AG10803 (cell line): ENCODE results near the gene KNDC1.

ENCODE experiments used
- DNase-seq: peaks from one replicate; pipeline ENCODE4 v3.0.0; 2010; ENCODE audit warnings: low read depth
- H3K4me3 ChIP-seq: 2 replicates; pipeline ENCODE4 v1.5.1; 2011; ENCODE audit warnings: mild to moderate bottlenecking, low read length, control low read depth
- TF ChIP-seq, protein P1 (sequence below): conservative IDR thresholded peaks from 2 replicates; pipeline ENCODE4 v1.5.1; 2011; ENCODE audit warnings: mild to moderate bottlenecking, low read length, control low read depth, inconsistent platforms

Gene KNDC1

GRCh38 chr10:133141144-133141957, 18.7 kb upstream of the KNDC1 start:
- no peak overlapping the region for H3K4me3 ChIP-seq
- TF ChIP-seq, protein P1, sequence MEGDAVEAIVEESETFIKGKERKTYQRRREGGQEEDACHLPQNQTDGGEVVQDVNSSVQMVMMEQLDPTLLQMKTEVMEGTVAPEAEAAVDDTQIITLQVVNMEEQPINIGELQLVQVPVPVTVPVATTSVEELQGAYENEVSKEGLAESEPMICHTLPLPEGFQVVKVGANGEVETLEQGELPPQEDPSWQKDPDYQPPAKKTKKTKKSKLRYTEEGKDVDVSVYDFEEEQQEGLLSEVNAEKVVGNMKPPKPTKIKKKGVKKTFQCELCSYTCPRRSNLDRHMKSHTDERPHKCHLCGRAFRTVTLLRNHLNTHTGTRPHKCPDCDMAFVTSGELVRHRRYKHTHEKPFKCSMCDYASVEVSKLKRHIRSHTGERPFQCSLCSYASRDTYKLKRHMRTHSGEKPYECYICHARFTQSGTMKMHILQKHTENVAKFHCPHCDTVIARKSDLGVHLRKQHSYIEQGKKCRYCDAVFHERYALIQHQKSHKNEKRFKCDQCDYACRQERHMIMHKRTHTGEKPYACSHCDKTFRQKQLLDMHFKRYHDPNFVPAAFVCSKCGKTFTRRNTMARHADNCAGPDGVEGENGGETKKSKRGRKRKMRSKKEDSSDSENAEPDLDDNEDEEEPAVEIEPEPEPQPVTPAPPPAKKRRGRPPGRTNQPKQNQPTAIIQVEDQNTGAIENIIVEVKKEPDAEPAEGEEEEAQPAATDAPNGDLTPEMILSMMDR, result no peak
- no peak for DNase-seq

GRCh38 chr10:133141958-133142340, 18.1 kb upstream of the KNDC1 start:
- no peak for DNase-seq
- H3K4me3 ChIP-seq, result no peak overlapping the region
- TF ChIP-seq, protein P1, result no peak

- TF ChIP-seq, protein P1, result no peak
Observed at GRCh38 chr10:133142523-133143199, 17.4 kb upstream of the KNDC1 start.

GRCh38 chr10:133143200-133143533, 16.9 kb upstream of the KNDC1 start:
- DNase-seq, result no peak
- TF ChIP-seq, protein P1, result no peak

More at GRCh38 chr10:133142523-133143199, 17.4 kb upstream of the KNDC1 start:
- no peak overlapping the region for H3K4me3 ChIP-seq
- no peak for DNase-seq

GRCh38 chr10:133143546-133143945, 16.5 kb upstream of the KNDC1 start:
- H3K4me3 ChIP-seq, result no peak overlapping the region
- TF ChIP-seq, protein P1, result no peak

More at GRCh38 chr10:133143200-133143533, 16.9 kb upstream of the KNDC1 start:
- H3K4me3 ChIP-seq, result no peak overlapping the region

DNA sequence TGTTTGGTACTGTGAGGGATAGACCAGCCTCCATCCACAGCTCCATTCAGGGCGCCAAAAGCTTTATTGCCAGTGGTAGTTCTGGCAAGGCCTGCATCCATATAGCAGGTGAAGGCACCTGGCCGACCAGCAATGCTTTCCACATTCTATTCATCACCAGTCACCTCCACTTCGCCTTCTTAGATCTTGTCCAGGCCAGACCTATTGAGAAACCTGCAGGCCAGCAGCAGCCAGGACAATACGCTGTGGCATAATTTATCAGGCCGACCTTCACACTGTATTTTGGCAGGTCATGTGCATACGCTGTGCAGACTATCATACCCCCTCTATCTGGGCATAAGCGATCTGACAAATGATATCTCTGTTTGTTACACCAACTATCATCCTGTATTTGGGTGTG, 15.2 kb upstream of the KNDC1 start:
- TF ChIP-seq, protein P1, result no peak
- no peak overlapping the region for H3K4me3 ChIP-seq
- no peak for DNase-seq

More at GRCh38 chr10:133143546-133143945, 16.5 kb upstream of the KNDC1 start:
- no peak for DNase-seq

DNA sequence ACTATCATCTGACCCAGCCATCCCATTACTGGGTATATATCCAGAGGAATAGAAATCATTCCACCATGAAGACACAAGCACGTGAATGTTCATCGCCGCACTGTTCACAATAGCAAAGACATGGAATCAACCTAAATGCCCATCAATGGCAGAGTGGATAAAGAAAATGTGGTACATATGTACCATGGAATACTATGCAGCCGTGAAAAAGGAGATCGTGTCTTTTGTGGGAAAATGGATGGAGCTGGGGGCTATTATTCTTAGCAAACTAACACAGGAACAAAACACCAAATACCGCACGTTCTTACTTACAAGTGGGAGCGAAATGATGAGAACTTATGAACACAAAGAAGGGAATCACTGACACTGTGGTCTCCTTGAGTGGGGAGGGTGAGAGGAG, 9.8 kb upstream of the KNDC1 start:
- DNase-seq, result no peak
- H3K4me3 ChIP-seq, result no peak overlapping the region
- TF ChIP-seq, protein P1, result no peak
